DMS53 (cell line): Measurements from ENCODE around the gene MON1A.
"Not testable (repeated sequence)": the region's sequence is repeated elsewhere in the genome, so short reads cannot be mapped to it uniquely, and the experiment has no call there.

ENCODE experiments used
- DNase-seq: peaks from one replicate; lab custom pipeline; 2025; lab: John Stamatoyannopoulos, UW

MON1A gene

GRCh38 chr3:49917806-49918590 is 11.6 kb downstream of the MON1A start:
- not testable (repeated sequence) for DNase-seq

- no peak for DNase-seq
Measured at GRCh38 chr3:49916686-49917085, 12.9 kb downstream of the MON1A start.

- DNase-seq: no peak
Measured at GRCh38 chr3:49914906-49915305, 14.7 kb downstream of the MON1A start.

GRCh38 chr3:49912881-49913281 is 16.7 kb downstream of the MON1A start:
- DNase-seq: peak; percentile 3

GRCh38 chr3:49911611-49912010 is 18.0 kb downstream of the MON1A start:
- no peak for DNase-seq

GRCh38 chr3:49911124-49911420 is 18.5 kb downstream of the MON1A start:
- no peak for DNase-seq

- DNase-seq: no peak
Measured at GRCh38 chr3:49910409-49911123, 19.0 kb downstream of the MON1A start.

GRCh38 chr3:49908373-49909199 is 21.0 kb downstream of the MON1A start:
- no peak for DNase-seq

- DNase-seq: no peak
Measured at GRCh38 chr3:49906073-49906743, 23.4 kb downstream of the MON1A start.

- DNase-seq: not testable (repeated sequence)
Measured at GRCh38 chr3:49904448-49904847, 25.2 kb downstream of the MON1A start.

GRCh38 chr3:49903451-49904424 is 25.9 kb downstream of the MON1A start, which contains the start of gene MST1R:
TSS of gene MST1R (minus strand) at chr3:49903873. CDS start at chr3:49903609, 264 bp downstream.
- peak; percentile 92 for DNase-seq

GRCh38 chr3:49902511-49903345 is 26.9 kb downstream of the MON1A start:
- DNase-seq: peak; percentile 58

GRCh38 chr3:49901366-49902339 is 28.0 kb downstream of the MON1A start:
- peak; percentile 41 for DNase-seq

GRCh38 chr3:49900491-49901153 is 29.0 kb downstream of the MON1A start:
- DNase-seq: peak; percentile 87

- DNase-seq: no peak
Measured at GRCh38 chr3:49899815-49900214, 29.8 kb downstream of the MON1A start.

GRCh38 chr3:49898991-49899390 is 30.6 kb downstream of the MON1A start:
- no peak for DNase-seq

- DNase-seq: no peak
Measured at GRCh38 chr3:49896345-49896744, 33.3 kb downstream of the MON1A start.

- no peak for DNase-seq
Measured at GRCh38 chr3:49895791-49896190, 33.8 kb downstream of the MON1A start.
